BLaER1 treated with 17β-estradiol and CSF1 and Interleukin-3, amounts not matched to agents 10 nM and 100 nM (cell line): Measurements from ENCODE around the gene ZNF282.
"Not testable (repeated sequence)": the region's sequence is repeated elsewhere in the genome, so short reads cannot be mapped to it uniquely, and the experiment has no call there.

Source experiments
- H3K27ac ChIP-seq, 11 experiments: shearing (Covaris generic); formaldehyde crosslinking; 2 replicates each; pipeline ENCODE4 v1.8.1; 2022
- H3K27me3 ChIP-seq, 11 experiments: shearing (Covaris generic); formaldehyde crosslinking; 2 replicates each; pipeline ENCODE4 v1.8.1; 2022
- H3K36me3 ChIP-seq, 11 experiments: shearing (Covaris generic); formaldehyde crosslinking; 2 replicates each; pipeline ENCODE4 v1.8.1; 2022
- H3K4me1 ChIP-seq, 10 experiments: shearing (Covaris generic); formaldehyde crosslinking; 2 replicates each; pipeline ENCODE4 v1.8.1; 2022
- H3K4me2 ChIP-seq, 11 experiments: shearing (Covaris generic); formaldehyde crosslinking; 2 replicates each; pipeline ENCODE4 v1.8.1; 2022
- H3K4me3 ChIP-seq, 10 experiments: shearing (Covaris generic); formaldehyde crosslinking; 2 replicates each; pipeline ENCODE4 v1.8.1; 2022
- H3K9ac ChIP-seq, 11 experiments: shearing (Covaris generic); formaldehyde crosslinking; 2 replicates each; pipeline ENCODE4 v1.8.1; 2022
- H3K9me3 ChIP-seq, 11 experiments: shearing (Covaris generic); formaldehyde crosslinking; replicated peaks in 1 of 11; 2 replicates each; pipeline ENCODE4 v1.8.1; 2022
- H4K20me1 ChIP-seq, 11 experiments: shearing (Covaris generic); formaldehyde crosslinking; 2 replicates each; pipeline ENCODE4 v1.8.1; 2022
- Cebpa-rat ChIP-seq, 11 experiments: shearing (Covaris generic); IDR thresholded peaks; 2 replicates each; pipeline ENCODE4 v1.8.1; 2022

The ZNF282 gene

GRCh38 chr7:149266451-149266850 lies 71.1 kb downstream of the ZNF282 start:
- no peak overlapping the region for H3K9ac ChIP-seq
- TF ChIP-seq Cebpa-rat (IDR thresholded peaks at IDR 0.05): no peak
- H3K9me3 ChIP-seq: no peaks in the 10 kb centered on the region
- no peak overlapping the region for H3K4me3 ChIP-seq
- H3K27me3 ChIP-seq: no peaks in the 10 kb centered on the region
- peaks cover 12 to 21% (median 16%) of the 10 kb centered on the region in 10 experiments for H3K4me1 ChIP-seq
- H3K27ac ChIP-seq: no peak overlapping the region
- H3K36me3 ChIP-seq: peaks cover 45 to 62% (median 53%) of the 10 kb centered on the region in 11 experiments
- peaks cover 0 to 4% (median 0%) of the 10 kb centered on the region in 11 experiments; a peak in 4 of 22 replicates for H4K20me1 ChIP-seq
- H3K4me2 ChIP-seq: no peak overlapping the region

DNA sequence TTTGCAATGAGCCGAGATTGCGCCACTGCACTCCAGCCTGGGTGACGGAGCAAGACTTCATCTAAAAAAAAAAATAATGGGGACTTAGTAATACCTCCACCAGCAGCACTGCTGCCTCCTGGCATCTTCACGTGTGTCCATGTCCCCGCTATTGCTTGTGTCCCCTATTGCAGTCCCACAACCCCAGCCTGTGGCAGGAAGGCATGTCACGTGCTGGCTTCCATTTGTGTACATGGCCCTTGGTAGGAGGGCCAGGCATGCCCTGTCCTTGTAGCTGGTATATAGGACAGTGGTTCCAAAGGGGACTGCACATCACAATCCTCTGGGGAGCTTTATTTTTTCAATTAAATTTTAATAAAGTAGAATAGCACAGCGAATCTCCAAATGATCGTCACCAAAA lies 72.4 kb downstream of the ZNF282 start:
- peaks cover 52 to 74% (median 62%) of the 10 kb centered on the region in 11 experiments for H3K36me3 ChIP-seq
- H4K20me1 ChIP-seq: peaks cover 0 to 10% (median 0%) of the 10 kb centered on the region in 11 experiments; a peak in 6 of 22 replicates
- no peak overlapping the region for H3K27ac ChIP-seq
- H3K4me3 ChIP-seq: no peak overlapping the region
- H3K9me3 ChIP-seq: no peaks in the 10 kb centered on the region
- H3K4me2 ChIP-seq: no peak overlapping the region
- H3K27me3 ChIP-seq: no peaks in the 10 kb centered on the region
- no peak for TF ChIP-seq Cebpa-rat (IDR thresholded peaks at IDR 0.05)
- H3K4me1 ChIP-seq: peaks cover 2 to 15% (median 4%) of the 10 kb centered on the region in 10 experiments; a peak in 19 of 20 replicates
- H3K9ac ChIP-seq: no peak overlapping the region

DNA sequence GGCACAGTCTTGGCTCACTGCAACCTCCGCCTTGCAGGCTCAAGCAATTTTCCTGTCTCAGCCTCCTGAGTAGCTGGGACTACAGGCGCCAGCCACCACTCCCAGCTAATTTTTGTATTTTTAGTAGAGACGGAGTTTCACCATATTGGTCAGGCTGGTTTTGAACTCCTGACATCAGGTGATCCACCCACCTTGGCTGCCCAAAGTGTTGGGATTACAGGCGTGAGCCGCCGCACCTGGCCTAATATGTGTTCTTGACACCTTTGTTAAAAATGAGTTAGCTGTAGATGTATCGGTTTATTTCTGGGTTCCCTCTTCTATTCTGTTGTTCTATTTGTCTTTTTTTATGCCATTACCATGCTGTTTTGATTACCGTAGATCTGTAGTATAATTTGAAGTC lies 79.1 kb downstream of the ZNF282 start:
- Histone ChIP-seq H4K20me1 (peaks cover 0 to 14% (median 0%) of the 10 kb centered on the region in 11 experiments; a peak in 2 of 22 replicates), H3K9me3 (peaks cover 5 to 14% (median 7%) of the 10 kb centered on the region in 11 experiments; a peak in 15 of 22 replicates), H3K36me3 (peaks cover 67 to 97% (median 81%) of the 10 kb centered on the region in 11 experiments)
- H3K4me3 ChIP-seq, H3K4me1 ChIP-seq, H3K9ac ChIP-seq, H3K27me3 ChIP-seq, H3K27ac ChIP-seq, H3K4me2 ChIP-seq: not testable (repeated sequence)
